ENCODE data around the gene ADAMTS10. TPM values are rescaled to one million over a fixed set of nuclear protein-coding genes. Genes with fewer than 3 reads are reported as not detected.
A peak's percentile ranks its signal among the peaks of the same experiment; 100 is the strongest.

The ADAMTS10 gene
- total and polyA plus RNA-seq, 10 of the 15 experiments (the other 5 are each of a cell fraction or from before 2014, with no cell fraction given): 0.01 to 2.5 (median 0.42) TPM; not detected in 3

- H4K20me1 ChIP-seq (ENCODE audit: control insufficient read depth, insufficient read depth): no peaks in the 10 kb centered on the region
- ChIA-PET POLR2A (no interaction called here), SMC1A (ENCODE audit: uncharacterized antibody, unreplicated experiment) (no interaction called here), CTCF (no interaction called here), RAD21 (ENCODE audit: unreplicated experiment) (no interaction called here)
- DNase-seq (ENCODE audit: low read depth, low spot score) (no peak), FAIRE-seq (no peak), ATAC-seq (no peak)
- no TSS peak for BruUV-seq (replicated peaks)
- no peaks in the 10 kb centered on the region for H3K4me1 ChIP-seq (ENCODE audit: control insufficient read depth, insufficient read depth, low read length)
- intact Hi-C loops (cut with micrococcal nuclease; ENCODE audit: unreplicated experiment) (loop anchor here (5.0 kb wide), 1 partner anchor 233 kb away; no protein-coding TSS in a partner anchor), in situ Hi-C loops (cut with MboI) (no loop called here)
- no peaks in the 10 kb centered on the region for H3K9me3 ChIP-seq (replicated peaks; ENCODE audit: control insufficient read depth, insufficient read depth, low read length)
- no peak overlapping the region for H2AFZ ChIP-seq (ENCODE audit: control insufficient read depth, low read depth, low read length)
- H3K27ac ChIP-seq (ENCODE audit: control insufficient read depth, insufficient read depth): no peak overlapping the region
- H3K4me2 ChIP-seq (ENCODE audit: control insufficient read depth, insufficient read depth): no peak overlapping the region
- H3K9ac ChIP-seq (ENCODE audit: control insufficient read depth, insufficient read depth, low read length): no peak overlapping the region
- no peaks in the 10 kb centered on the region; a peak in 1 of 4 replicates for H3K27me3 ChIP-seq (replicated peaks in 1 of 2; ENCODE audit: control insufficient read depth in 2 of 2, insufficient read depth in 2 of 2, low read length in 1 of 2)
- no peaks in the 10 kb centered on the region for H3K36me3 ChIP-seq (ENCODE audit: control insufficient read depth in 2 of 2, insufficient read depth in 2 of 2, low read length in 1 of 2)
- TF ChIP-seq TBL1XR1 (IDR thresholded peaks at IDR 0.05; ENCODE audit: low read depth, low read length): no peak
- no peak for TF ChIP-seq NFIC (IDR thresholded peaks at IDR 0.05; ENCODE audit: low read depth, low read length)
- no peak for TF ChIP-seq ZZZ3 (IDR thresholded peaks at IDR 0.05; ENCODE audit: control insufficient read depth, insufficient read length, low read depth)
- no peak for TF ChIP-seq RFX5 (IDR thresholded peaks at IDR 0.05; ENCODE audit: low read depth, low read length)
- H3K79me2 ChIP-seq (ENCODE audit: control insufficient read depth, insufficient read depth, low read length): no peaks in the 10 kb centered on the region
- 79% methylated on average over 68 of the region's 71 CpGs for WGBS (ENCODE audit: insufficient coverage, insufficient replicate concordance, low lambda C conversion rate, missing lambda C conversion rate)
- H3K4me3 ChIP-seq: no peak overlapping the region
Measured at GRCh38 chr19:8584965-8585893, 25.3 kb downstream of the ADAMTS10 start.

- ChIA-PET RAD21 (ENCODE audit: unreplicated experiment) (interaction anchor here (0.6 to 1.9 kb wide), 6 partner anchors 10 to 1552 kb away, joined by 3 to 10 read pairs (median 4); partner anchors contain the start of genes MARCHF2 and ZNF414), SMC1A (ENCODE audit: uncharacterized antibody, unreplicated experiment) (interaction anchor here (0.7 kb wide), 1 partner anchor 78 kb away, joined by 4 read pairs; no protein-coding TSS in a partner anchor), POLR2A (interaction anchor here (0.6 kb wide), 1 partner anchor 131 kb away, joined by 4 read pairs; no protein-coding TSS in a partner anchor), CTCF (interaction anchor here (0.5 to 7.3 kb wide), 28 partner anchors 9 to 1102 kb away, joined by 3 to 73 read pairs (median 3); partner anchors contain the start of genes MARCHF2, ZNF317 and ZNF414)
- no peak for DNase-seq (ENCODE audit: low read depth, low spot score)
- no peak overlapping the region for H3K9ac ChIP-seq (ENCODE audit: control insufficient read depth, insufficient read depth, low read length)
- no TSS peak for BruUV-seq (replicated peaks)
- H4K20me1 ChIP-seq (ENCODE audit: control insufficient read depth, insufficient read depth): no peaks in the 10 kb centered on the region
- peak; percentile 62 for ATAC-seq
- H3K27me3 ChIP-seq (replicated peaks in 1 of 2; ENCODE audit: control insufficient read depth in 2 of 2, insufficient read depth in 2 of 2, low read length in 1 of 2): peaks cover 0 to 5% of the 10 kb centered on the region in 2 experiments; a peak in 1 of 4 replicates
- in situ Hi-C loops (cut with MboI) (no loop called here), intact Hi-C loops (cut with micrococcal nuclease; ENCODE audit: unreplicated experiment) (loop anchor here (5.0 kb wide), 1 partner anchor 228 kb away; no protein-coding TSS in a partner anchor)
- H3K27ac ChIP-seq (ENCODE audit: control insufficient read depth, insufficient read depth): no peak overlapping the region
- H3K9me3 ChIP-seq (replicated peaks; ENCODE audit: control insufficient read depth, insufficient read depth, low read length): no peaks in the 10 kb centered on the region
- peak; percentile 83 for FAIRE-seq
- H3K36me3 ChIP-seq (ENCODE audit: control insufficient read depth in 2 of 2, insufficient read depth in 2 of 2, low read length in 1 of 2): no peaks in the 10 kb centered on the region
- H3K79me2 ChIP-seq (ENCODE audit: control insufficient read depth, insufficient read depth, low read length): no peaks in the 10 kb centered on the region
- no peak overlapping the region for H3K4me2 ChIP-seq (ENCODE audit: control insufficient read depth, insufficient read depth)
- WGBS (ENCODE audit: insufficient coverage, insufficient replicate concordance, low lambda C conversion rate, missing lambda C conversion rate): under 1% methylated on average over 18 of the region's 21 CpGs
- H3K4me3 ChIP-seq: no peak overlapping the region
- H3K4me1 ChIP-seq (ENCODE audit: control insufficient read depth, insufficient read depth, low read length): peaks cover 8% of the 10 kb centered on the region
- no peak overlapping the region for H2AFZ ChIP-seq (ENCODE audit: control insufficient read depth, low read depth, low read length)
- TF ChIP-seq RAD21 (IDR thresholded peaks at IDR 0.05; ENCODE audit: insufficient read depth, low read depth, low read length) (peak; percentile 79), MEF2A (IDR thresholded peaks at IDR 0.05; ENCODE audit: insufficient read depth, low read depth, low read length) (no peak), ZZZ3 (IDR thresholded peaks at IDR 0.05; ENCODE audit: control insufficient read depth, insufficient read length, low read depth) (no peak), CHD4 (IDR thresholded peaks at IDR 0.05) (no peak), RBBP5 (conservative IDR thresholded peaks at IDR 0.05) (no peak), GATAD2B (conservative IDR thresholded peaks at IDR 0.05; ENCODE audit: low read depth) (no peak; the same call in 1 of the 2 replicates), MTA2 (IDR thresholded peaks at IDR 0.05; ENCODE audit: low read depth) (no peak), RB1 (IDR thresholded peaks at IDR 0.05; ENCODE audit: borderline replicate concordance) (peak; percentile 65; the same call in 1 of the 2 replicates), CBX3 (IDR thresholded peaks at IDR 0.05; ENCODE audit: borderline replicate concordance, low read depth) (no peak), SRF (IDR thresholded peaks at IDR 0.05; ENCODE audit: low read depth in 2 of 2, low read length in 2 of 2) (no peak), ELK1 (IDR thresholded peaks at IDR 0.05; ENCODE audit: low read depth, low read length) (peak; percentile 80)
Measured at GRCh38 chr19:8580710-8581281, 29.7 kb downstream of the ADAMTS10 start.
